Fibroblast of the aortic adventitia (primary cell): ENCODE data around the gene AAMP. TPM values are rescaled to one million over a fixed set of nuclear protein-coding genes. Genes with fewer than 3 reads are reported as not detected.

Experiments used
- DNase-seq: peaks from one replicate; pipeline ENCODE4 v3.0.0-alpha.2; 2010; ENCODE audit warnings: low read depth
- H3K4me3 ChIP-seq: 2 replicates; pipeline ENCODE4 v1.5.1; 2011; ENCODE audit warnings: low read depth, mild to moderate bottlenecking, control low read depth, low read length, moderate library complexity
- total RNA-seq: library from RNA; depleted of rRNA; stranded (reverse); fragments of >200 nt; gene quantifications from 2 replicates; pipeline ENCODE4 v1.2.3, GENCODE V29; 2012; ENCODE audit warnings: low replicate concordance
- TF ChIP-seq, protein P1 (sequence below): IDR thresholded peaks from 2 replicates; pipeline ENCODE4 v1.5.1; 2011; ENCODE audit warnings: mild to moderate bottlenecking, low read length, control low read depth, inconsistent platforms; ENCODE audit not compliant: insufficient read depth

Gene AAMP
- total RNA-seq, 1 donor: 64.4 TPM

DNA sequence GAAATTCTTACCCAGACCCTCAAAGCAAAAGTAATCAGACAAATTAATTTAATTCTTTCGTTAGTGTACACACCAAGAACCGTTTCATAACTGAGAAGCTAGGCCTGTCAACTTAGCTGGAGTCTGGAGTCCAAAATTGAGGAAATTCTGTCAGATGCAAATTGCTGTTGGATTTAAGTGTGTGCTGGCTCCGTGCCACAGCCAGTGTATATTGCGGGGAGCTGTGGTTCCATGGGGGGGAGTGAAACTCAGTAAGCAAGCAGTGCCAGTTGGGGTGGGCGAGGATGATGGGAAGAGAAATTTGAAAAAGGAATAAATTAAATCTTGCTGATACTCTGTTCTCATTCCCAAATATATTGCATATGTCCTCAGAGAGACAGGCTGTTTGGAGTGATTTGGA is 48.9 kb downstream of the AAMP start:
- TF ChIP-seq, protein P1, sequence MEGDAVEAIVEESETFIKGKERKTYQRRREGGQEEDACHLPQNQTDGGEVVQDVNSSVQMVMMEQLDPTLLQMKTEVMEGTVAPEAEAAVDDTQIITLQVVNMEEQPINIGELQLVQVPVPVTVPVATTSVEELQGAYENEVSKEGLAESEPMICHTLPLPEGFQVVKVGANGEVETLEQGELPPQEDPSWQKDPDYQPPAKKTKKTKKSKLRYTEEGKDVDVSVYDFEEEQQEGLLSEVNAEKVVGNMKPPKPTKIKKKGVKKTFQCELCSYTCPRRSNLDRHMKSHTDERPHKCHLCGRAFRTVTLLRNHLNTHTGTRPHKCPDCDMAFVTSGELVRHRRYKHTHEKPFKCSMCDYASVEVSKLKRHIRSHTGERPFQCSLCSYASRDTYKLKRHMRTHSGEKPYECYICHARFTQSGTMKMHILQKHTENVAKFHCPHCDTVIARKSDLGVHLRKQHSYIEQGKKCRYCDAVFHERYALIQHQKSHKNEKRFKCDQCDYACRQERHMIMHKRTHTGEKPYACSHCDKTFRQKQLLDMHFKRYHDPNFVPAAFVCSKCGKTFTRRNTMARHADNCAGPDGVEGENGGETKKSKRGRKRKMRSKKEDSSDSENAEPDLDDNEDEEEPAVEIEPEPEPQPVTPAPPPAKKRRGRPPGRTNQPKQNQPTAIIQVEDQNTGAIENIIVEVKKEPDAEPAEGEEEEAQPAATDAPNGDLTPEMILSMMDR: no peak
- H3K4me3 ChIP-seq: no peak overlapping the region
- no peak for DNase-seq

DNA sequence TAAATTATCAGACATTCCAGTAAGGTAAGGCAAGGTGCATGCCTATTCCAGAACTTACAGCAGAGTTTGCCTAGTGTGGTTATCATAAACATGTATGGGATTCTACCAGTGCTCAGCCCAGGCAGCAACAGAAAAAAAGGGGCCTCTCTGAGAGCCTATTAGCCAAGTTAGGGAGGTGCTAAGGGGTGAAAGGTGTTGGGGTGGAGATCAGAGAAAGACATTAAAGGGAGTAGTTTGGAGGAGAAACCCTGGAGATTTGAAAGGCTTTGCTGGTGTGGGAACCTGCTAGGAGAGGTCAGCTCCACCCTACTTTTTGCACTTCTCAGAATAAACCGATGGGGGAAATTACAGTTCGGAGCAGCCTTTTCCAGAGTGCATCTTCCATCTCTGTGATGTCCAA is 50.0 kb downstream of the AAMP start:
- peak overlapping the region; percentile 97 for H3K4me3 ChIP-seq
- DNase-seq: no peak
- TF ChIP-seq, protein P1: no peak

DNA sequence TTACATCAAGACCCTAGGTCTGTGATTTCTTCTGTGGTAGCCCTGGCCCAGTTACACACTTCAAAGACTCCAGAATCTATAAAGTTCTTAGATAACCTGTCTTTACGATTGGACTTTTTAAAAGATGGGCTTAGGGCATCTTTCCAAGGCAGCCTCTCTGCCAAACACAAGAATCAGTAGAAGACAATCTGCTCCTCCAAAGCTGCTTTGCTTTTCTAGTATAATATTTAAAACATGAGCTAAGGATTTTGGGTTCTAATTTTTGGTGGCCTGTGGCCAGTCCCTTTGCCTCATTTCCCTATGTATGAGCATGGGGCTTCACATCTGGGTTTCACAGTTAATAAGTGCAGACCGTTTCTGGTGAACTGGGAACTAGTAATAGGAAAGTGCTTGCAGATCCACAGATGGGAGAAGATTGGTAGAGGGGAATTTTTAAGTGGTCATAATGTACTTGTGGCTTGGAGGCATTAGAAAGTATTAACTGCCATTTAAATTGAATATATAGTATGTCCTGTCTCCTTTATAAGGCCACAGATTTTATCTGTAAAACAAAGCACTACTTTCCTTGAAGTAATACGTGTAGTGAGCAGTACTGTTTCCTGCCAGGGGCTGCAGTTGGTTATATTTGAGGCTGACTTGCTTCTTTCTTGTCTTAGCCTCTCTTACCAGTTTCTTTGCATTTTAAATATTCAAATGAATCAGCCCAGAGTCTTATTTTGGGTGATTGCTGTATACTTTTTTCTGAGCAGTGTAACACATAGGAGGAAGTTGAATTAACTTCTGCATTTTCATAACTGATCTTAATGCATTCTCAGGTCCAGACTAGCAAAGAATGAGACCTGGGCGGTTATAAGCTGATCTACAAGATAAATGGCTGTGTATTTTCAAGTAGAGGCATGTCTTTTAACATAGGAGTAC is 51.4 kb downstream of the AAMP start:
- peak overlapping the region; percentile 97 for H3K4me3 ChIP-seq
- peak; percentile 22 for DNase-seq
- TF ChIP-seq, protein P1: no peak

DNA sequence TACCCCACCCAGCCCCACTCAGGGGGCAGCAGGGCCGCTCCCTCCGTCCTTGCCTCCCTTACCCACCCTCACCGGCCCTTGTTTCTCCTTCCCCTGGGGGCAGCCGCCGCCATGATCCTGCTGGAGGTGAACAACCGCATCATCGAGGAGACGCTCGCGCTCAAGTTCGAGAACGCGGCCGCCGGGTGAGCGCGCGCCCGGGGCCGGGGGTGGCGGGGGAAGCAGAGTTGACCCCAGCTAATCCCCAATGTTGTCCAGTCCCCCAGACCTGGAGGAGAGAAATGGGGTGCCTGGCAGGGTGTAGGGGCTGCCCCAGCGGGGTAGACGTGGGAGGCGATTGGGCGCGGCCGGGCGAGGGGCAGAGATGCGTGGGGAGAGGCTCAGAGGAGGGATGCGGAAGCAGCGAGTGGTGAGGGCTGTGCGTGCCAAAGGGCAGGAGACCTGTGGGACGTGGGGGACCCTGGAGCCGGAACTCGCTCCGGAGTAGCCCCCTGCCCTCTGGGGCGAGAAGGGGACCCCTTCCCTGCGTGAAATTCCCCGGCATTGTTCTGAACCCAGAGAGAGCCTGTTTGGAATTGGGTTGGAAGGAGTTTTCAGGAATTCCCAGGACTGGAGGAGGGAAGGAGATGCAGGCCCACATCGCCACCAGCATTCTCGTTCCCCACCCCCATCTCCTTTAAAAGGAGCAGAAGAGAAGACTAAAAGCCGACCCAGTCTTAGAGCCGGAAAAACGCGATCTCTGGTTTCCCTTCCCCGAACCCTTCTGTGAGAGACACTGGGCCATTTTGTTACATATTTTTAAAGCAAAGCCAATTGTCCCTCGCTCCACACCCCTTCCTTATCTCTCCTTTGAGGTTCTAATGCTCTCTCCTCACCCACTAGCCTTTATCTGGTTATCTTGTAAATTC is 52.3 kb downstream of the AAMP start:
- TF ChIP-seq, protein P1: no peak
- H3K4me3 ChIP-seq: peak overlapping the region; percentile 97
- peak; percentile 31 for DNase-seq

DNA sequence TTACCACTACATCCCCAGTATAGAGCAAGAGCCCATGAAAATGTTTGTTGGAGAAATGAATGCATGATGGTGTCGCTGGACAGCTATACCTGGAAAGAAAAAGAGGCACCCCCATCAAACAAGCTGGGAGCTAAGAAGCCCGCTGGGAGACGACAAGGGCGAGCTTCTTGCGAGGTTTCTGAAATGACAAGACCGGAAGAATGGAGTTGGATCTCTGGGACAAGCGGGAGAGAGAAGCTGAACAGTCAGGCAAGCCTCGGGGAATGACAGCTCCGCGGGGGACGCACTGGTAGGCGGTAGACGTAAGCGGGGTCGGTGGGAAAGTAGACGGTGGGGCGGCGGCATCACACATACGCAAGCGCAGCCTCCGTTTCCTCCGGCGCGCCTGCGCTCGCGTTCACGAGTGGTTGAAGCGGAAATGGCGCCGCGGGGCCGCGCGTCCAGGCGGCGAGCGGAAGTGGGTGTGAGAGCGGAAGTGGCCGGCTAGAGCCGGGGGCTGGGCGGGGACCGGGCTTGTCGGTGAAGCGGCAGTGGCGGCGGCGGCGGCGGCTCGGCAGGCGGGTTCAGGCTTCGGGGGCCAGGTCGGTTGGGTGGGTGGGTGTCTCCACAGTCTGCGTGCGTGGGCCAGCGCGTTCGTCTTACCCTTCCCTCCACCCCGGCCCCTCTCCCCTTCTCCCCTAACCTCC is 53.1 kb downstream of the AAMP start, which contains the start of gene ARPC2:
ARPC2 (plus strand) TSS at position 516 of the 686 bp plus-strand sequence. CDS start 282 bp downstream, outside the sequence.
- TF ChIP-seq, protein P1: no peak
- DNase-seq: peak; percentile 90
- peak within 1 kb of the TSS; percentile 97 for H3K4me3 ChIP-seq

DNA sequence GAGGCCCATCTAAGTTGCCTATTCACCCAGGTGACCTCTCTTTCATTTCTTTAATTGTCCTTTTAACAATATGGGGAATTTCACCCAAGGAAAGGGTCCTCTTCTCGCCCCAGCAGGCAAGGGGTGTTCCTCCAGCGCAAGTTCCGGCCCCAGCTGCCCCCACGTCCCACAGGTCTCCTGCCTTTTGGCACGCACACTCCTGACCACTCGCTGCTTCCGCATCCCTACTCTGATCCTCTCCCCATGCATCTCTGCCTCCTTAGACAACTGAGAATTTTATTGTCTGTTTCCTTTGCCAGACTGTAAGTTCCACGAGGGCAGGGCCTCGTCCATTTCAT is 53.6 kb downstream of the AAMP start:
- DNase-seq: no peak
- peak overlapping the region; percentile 97 for H3K4me3 ChIP-seq
- TF ChIP-seq, protein P1: no peak

Other genes with a start within 250 kb of the AAMP start
- gene RUFY4, start 200.9 kb downstream of the AAMP start, total RNA-seq: not detected in 2 replicates
- not detected in 2 replicates for gene CXCR2, start 144.1 kb downstream of the AAMP start, total RNA-seq
- not detected in 2 replicates for gene CXCR1, start 103.2 kb downstream of the AAMP start, total RNA-seq
- 121 and 368 TPM in 2 replicates for gene ARPC2, start 52.9 kb downstream of the AAMP start, total RNA-seq
- gene GPBAR1, start 9.1 kb downstream of the AAMP start, total RNA-seq: 0.27 TPM in 1 of 2 replicates, not detected in the other
- gene PNKD, start 382 bp upstream of the AAMP start, total RNA-seq: 17.4 and 27.2 TPM in 2 replicates
- gene TMBIM1, start 22.4 kb upstream of the AAMP start, total RNA-seq: 107 and 185 TPM in 2 replicates
- gene CATIP, start 86.7 kb upstream of the AAMP start, total RNA-seq: not detected in 2 replicates
- 0.09 and 0.33 TPM in 2 replicates for gene SLC11A1, start 112.1 kb upstream of the AAMP start, total RNA-seq
- 53.6 and 70.4 TPM in 2 replicates for gene CTDSP1, start 129.7 kb upstream of the AAMP start, total RNA-seq
- gene VIL1, start 149.0 kb upstream of the AAMP start, total RNA-seq: not detected in 2 replicates